Gastrocnemius medialis (tissue), 4 donors: Measurements from ENCODE around the gene SEC24D. TPM values are rescaled to one million over a fixed set of nuclear protein-coding genes. Genes with fewer than 3 reads are reported as not detected.

ENCODE experiments used
- ATAC-seq, 2 donors: fragments of 150-250 bp; one replicate each; pipeline ENCODE4 v1.9.1; 2016
- DNase-seq, 2 donors: peaks; one replicate each; pipeline ENCODE4 v3.0.0-alpha.2; 2019
- H3K27ac ChIP-seq, 4 donors: fragments of 200-600 bp; sonication (generic); 1 replicate in 1 of 4; 2 replicates in 3 of 4; pipeline ENCODE4 v1.5.1; 2016 to 2018; ENCODE audit warnings: mild to moderate bottlenecking in 2 of 4, moderate library complexity in 1 of 4
- H3K27me3 ChIP-seq, 3 donors: fragments of 200-600 bp; sonication (generic) in 2 of 3; 1 replicate in 1 of 3; 2 replicates in 2 of 3; pipeline versions ENCODE4 v1.5.1 to v1.6.0; 2016 to 2019; ENCODE audit warnings: mild to moderate bottlenecking in 1 of 3, moderate library complexity in 1 of 3
- H3K36me3 ChIP-seq, 2 donors: fragments of 200-600 bp; sonication (generic) in 1 of 2; one replicate each; pipeline ENCODE4 v1.5.1; 2017 to 2018
- H3K4me1 ChIP-seq, 2 donors: fragments of 200-600 bp; sonication (generic) in 1 of 2; one replicate each; pipeline ENCODE4 v1.5.1; 2016 to 2017; ENCODE audit warnings: mild to moderate bottlenecking in 2 of 2
- H3K4me3 ChIP-seq, 4 donors: fragments of 200-600 bp; sonication (generic) in 3 of 4; 1 replicate in 1 of 4; 2 replicates in 3 of 4; pipeline ENCODE4 v1.5.1; 2016 to 2019; ENCODE audit warnings: mild to moderate bottlenecking in 2 of 4
- H3K9me3 ChIP-seq, 3 donors: fragments of 200-600 bp; sonication (generic) in 2 of 3; 1 replicate in 1 of 3; 2 replicates in 2 of 3; pipeline ENCODE4 v1.5.1; 2016 to 2019
- CTCF ChIP-seq, 5 experiments: fragments of 450-650 bp in 3 of 5; fragments of 200-600 bp in 2 of 5; sonication (generic) in 2 of 5; IDR thresholded peaks in 4 of 5; conservative IDR thresholded peaks in 1 of 5; 1 replicate in 4 of 5; 2 replicates in 1 of 5; pipeline ENCODE4 v1.5.1; 2016 to 2019; ENCODE audit warnings: antibody characterized with exemption in 5 of 5, mild to moderate bottlenecking in 3 of 5, moderate library complexity in 3 of 5
- POLR2A ChIP-seq, 2 donors: fragments of 450-650 bp; IDR thresholded peaks; one replicate each; pipeline ENCODE4 v1.6.1; 2017; ENCODE audit warnings: antibody characterized with exemption in 2 of 2, mild to moderate bottlenecking in 2 of 2, moderate library complexity in 2 of 2
- in situ Hi-C, 4 donors: fragments of 200-750 bp; cut with MboI; loops; one replicate each; pipeline versions ENCODE4 v1.15.0 to v1.8.0; 2017; ENCODE audit warnings: low sequenced_read_pairs in 4 of 4
- intact Hi-C: fragments of 100-400 bp; cut with DNase I; formaldehyde crosslinking; loops from one replicate; pipeline ENCODE4 v1.15.1; 2023; ENCODE audit warnings: low total_unique reads
- total RNA-seq, 4 donors: library from RNA; depleted of rRNA; stranded (reverse); fragments of >200 nt; gene quantifications; one replicate each; pipeline versions ENCODE4 v1.1.0 to v1.2.3, GENCODE V29; 2016

SEC24D gene
- total RNA-seq, 4 donors from 2014 or later: 8.9 to 16.2 (median 10.4) TPM

DNA sequence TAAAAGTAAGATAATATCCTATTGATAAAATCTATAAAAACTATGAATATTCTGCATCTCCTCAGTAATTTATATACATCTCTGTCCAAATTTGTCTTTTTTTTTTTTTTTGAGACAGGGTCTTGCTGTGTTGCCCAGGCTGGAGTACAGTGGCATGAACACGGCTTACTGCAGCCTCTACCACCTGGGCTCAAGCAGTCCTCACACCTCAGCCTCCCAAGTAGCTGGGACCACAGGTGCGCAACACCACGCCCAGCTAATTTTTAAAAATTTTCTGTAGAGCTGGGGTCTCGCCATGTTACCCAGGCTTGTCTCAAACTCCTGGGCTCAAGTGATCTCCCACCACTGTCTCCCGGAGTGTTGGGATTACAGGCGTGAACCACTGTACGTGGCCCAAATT is 12.3 kb upstream of the SEC24D start:
- H3K36me3 ChIP-seq: no peaks in the 10 kb centered on the region
- in situ Hi-C loops: loop anchor here in 1 of 4 donors (25.0 kb wide), 1 partner anchor 261 kb away; no protein-coding TSS in a partner anchor

DNA sequence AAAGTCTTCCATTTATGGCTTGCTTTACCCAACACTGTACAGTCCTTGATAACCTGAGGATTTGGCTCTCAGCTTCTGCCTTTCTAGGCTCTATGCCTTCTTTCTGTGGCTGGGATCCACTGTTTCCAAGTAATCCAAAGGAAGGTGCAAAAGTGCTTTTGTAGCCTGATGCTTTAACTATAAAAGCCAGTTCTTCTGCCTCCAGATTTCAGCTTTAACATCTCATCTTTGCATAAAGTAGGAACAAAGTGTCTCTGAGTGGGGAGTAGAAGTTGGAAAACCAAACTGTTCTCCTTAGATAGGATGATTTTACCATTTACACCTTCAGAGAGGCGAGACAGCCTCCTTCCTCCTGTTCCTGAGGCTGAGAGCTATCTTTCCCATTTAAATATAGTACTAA is 11.1 kb upstream of the SEC24D start:
- no peaks in the 10 kb centered on the region for H3K27me3 ChIP-seq
- H3K9me3 ChIP-seq: no peaks in the 10 kb centered on the region
- ATAC-seq (no peak), DNase-seq (no peak)
- H3K36me3 ChIP-seq: no peaks in the 10 kb centered on the region
- intact Hi-C loops: no loop called here
- TF ChIP-seq POLR2A (IDR thresholded peaks at IDR 0.05) (no peak), CTCF (IDR thresholded peaks at IDR 0.05 in 4 of 5, conservative IDR thresholded peaks at IDR 0.05 in 1 of 5) (no peak)
- in situ Hi-C loops: loop anchor here in 1 of 4 donors (25.0 kb wide), 1 partner anchor 260 kb away; no protein-coding TSS in a partner anchor
- H3K4me3 ChIP-seq: no peak overlapping the region
- no peaks in the 10 kb centered on the region for H3K4me1 ChIP-seq
- no peak overlapping the region for H3K27ac ChIP-seq

More for the DNA sequence above, 12.3 kb upstream of the SEC24D start:
- TF ChIP-seq POLR2A (IDR thresholded peaks at IDR 0.05): no peak
- no peak for TF ChIP-seq CTCF (IDR thresholded peaks at IDR 0.05 in 4 of 5, conservative IDR thresholded peaks at IDR 0.05 in 1 of 5)
- Histone ChIP-seq H3K4me3 (no peak overlapping the region), H3K4me1 (no peaks in the 10 kb centered on the region), H3K9me3 (no peaks in the 10 kb centered on the region), H3K27ac (no peak overlapping the region), H3K27me3 (no peaks in the 10 kb centered on the region)
- intact Hi-C loops: no loop called here
- ATAC-seq (no peak), DNase-seq (no peak)

GRCh38 chr4:118845552-118846050 is 9.7 kb upstream of the SEC24D start:
- no peaks in the 10 kb centered on the region for H3K36me3 ChIP-seq
- no peaks in the 10 kb centered on the region for H3K27me3 ChIP-seq
- no peak for DNase-seq
- no peaks in the 10 kb centered on the region for H3K4me1 ChIP-seq
- no peak overlapping the region for H3K4me3 ChIP-seq
- ATAC-seq: no peak
- H3K27ac ChIP-seq: no peak overlapping the region
- no peaks in the 10 kb centered on the region for H3K9me3 ChIP-seq
- TF ChIP-seq POLR2A (IDR thresholded peaks at IDR 0.05) (no peak), CTCF (IDR thresholded peaks at IDR 0.05 in 4 of 5, conservative IDR thresholded peaks at IDR 0.05 in 1 of 5) (no peak)
- in situ Hi-C loops: loop anchor here in 1 of 4 donors (25.0 kb wide), 1 partner anchor 258 kb away; no protein-coding TSS in a partner anchor
- intact Hi-C loops: no loop called here

GRCh38 chr4:118843237-118843636 is 7.3 kb upstream of the SEC24D start:
- ATAC-seq (no peak), DNase-seq (no peak)
- intact Hi-C loops: no loop called here
- TF ChIP-seq POLR2A (IDR thresholded peaks at IDR 0.05): no peak
- no peak for TF ChIP-seq CTCF (IDR thresholded peaks at IDR 0.05 in 4 of 5, conservative IDR thresholded peaks at IDR 0.05 in 1 of 5)
- H3K4me3 ChIP-seq: no peak overlapping the region
- in situ Hi-C loops: loop anchor here in 1 of 4 donors (25.0 kb wide), 1 partner anchor 256 kb away; no protein-coding TSS in a partner anchor
- no peak overlapping the region for H3K27ac ChIP-seq
- no peaks in the 10 kb centered on the region for H3K9me3 ChIP-seq
- H3K4me1 ChIP-seq: no peaks in the 10 kb centered on the region
- no peaks in the 10 kb centered on the region for H3K36me3 ChIP-seq
- no peaks in the 10 kb centered on the region for H3K27me3 ChIP-seq

DNA sequence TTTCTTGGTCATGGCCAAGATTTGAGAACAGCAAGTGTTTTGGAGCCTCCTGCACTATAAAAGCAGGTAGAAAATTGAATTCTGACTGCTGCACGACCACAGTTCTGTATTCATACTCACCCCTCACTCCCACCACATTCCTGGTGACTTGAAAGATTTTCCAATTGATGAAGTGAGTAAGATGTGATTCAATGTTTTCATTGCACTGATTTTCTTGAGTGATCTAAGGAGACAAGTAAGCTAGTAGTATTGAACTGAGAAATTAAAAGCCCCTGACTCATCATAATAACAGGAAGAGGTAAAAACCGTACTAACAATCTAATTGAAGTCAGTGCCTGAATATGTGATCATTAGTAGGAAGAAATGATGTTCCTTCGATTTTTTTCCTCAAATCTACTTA is 6.1 kb upstream of the SEC24D start:
- in situ Hi-C loops (loop anchor here in 1 of 4 donors (25.0 kb wide), 1 partner anchor 255 kb away; no protein-coding TSS in a partner anchor), intact Hi-C loops (no loop called here)
- Histone ChIP-seq H3K9me3 (no peaks in the 10 kb centered on the region), H3K4me3 (no peak overlapping the region), H3K27me3 (no peaks in the 10 kb centered on the region), H3K4me1 (no peaks in the 10 kb centered on the region), H3K27ac (no peak overlapping the region), H3K36me3 (no peaks in the 10 kb centered on the region)
- ATAC-seq (no peak), DNase-seq (no peak)
- TF ChIP-seq CTCF (IDR thresholded peaks at IDR 0.05 in 4 of 5, conservative IDR thresholded peaks at IDR 0.05 in 1 of 5): no peak
- TF ChIP-seq POLR2A (IDR thresholded peaks at IDR 0.05): no peak
